ENCODE measurements around the gene AMY2A. TPM values are rescaled to one million over a fixed set of nuclear protein-coding genes. Genes with fewer than 3 reads are reported as not detected.
"Not testable (repeated sequence)": the region's sequence is repeated elsewhere in the genome, so short reads cannot be mapped to it uniquely, and the experiment has no call there.

The AMY2A gene
- total RNA-seq, result 1 to 10 TPM in 2 of 4 donors, under 1 TPM in 1, not detected in 1; 0.19 to 2.9 (median 1.6) TPM

DNA sequence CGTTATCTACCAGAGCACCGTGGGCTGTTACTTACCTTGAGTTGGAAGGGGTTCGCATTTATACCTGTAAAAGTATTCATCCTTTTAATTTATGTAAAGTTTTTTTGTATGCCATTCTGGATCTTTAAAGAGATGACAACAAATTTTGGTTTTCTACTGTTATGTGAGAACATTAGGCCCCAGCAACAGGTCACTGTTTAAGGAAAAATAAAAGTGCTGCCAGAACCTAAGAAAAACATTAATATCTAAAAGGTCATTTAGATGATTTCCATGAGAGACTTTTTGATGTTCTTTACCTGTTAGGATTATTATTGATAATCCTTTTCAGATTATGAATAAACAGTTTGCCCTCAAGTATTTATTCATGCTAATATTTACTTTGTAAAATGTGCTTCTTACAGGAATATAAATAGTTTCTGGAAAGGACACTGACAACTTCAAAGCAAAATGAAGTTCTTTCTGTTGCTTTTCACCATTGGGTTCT, at the start of gene AMY2A:
Gene AMY2A (plus strand): TSS at position 434 of the 484 bp plus-strand sequence. CDS start 14 bp downstream, at position 448.
- WGBS, 2 donors, result 88% methylated on average over 3 of the region's 3 CpGs
- intact Hi-C loops (cut with DNase I; ENCODE audit: low total_unique reads); H3K4me3 ChIP-seq (ENCODE audit: low read depth, poor library complexity, severe bottlenecking); DNase-seq (ENCODE audit: low spot score in 2 of 2): not testable (repeated sequence)

DNA sequence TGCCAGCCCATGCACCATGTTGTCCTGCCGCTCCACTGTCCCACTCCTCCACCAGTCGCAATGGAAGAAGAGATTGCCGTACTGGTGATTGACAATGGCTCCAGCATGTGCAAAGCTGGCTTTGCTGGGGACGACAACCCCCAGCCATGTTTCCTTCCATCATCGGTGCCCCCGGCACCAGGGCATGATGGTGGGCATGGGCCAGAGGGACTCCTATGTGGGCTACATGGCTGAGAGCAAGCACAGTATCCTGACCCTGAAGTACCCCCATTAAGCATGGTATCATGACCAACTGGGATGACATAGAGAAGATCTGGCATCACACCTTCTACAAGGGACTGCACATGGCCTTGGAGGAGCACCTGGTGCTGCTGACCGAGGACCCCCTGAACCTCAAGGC, 47.7 kb upstream of the AMY2A start:
- no peak for DNase-seq (ENCODE audit: low spot score in 2 of 2)
- no peak for TF ChIP-seq POLR2A (IDR thresholded peaks at IDR 0.05)
- TF ChIP-seq, protein P1, sequence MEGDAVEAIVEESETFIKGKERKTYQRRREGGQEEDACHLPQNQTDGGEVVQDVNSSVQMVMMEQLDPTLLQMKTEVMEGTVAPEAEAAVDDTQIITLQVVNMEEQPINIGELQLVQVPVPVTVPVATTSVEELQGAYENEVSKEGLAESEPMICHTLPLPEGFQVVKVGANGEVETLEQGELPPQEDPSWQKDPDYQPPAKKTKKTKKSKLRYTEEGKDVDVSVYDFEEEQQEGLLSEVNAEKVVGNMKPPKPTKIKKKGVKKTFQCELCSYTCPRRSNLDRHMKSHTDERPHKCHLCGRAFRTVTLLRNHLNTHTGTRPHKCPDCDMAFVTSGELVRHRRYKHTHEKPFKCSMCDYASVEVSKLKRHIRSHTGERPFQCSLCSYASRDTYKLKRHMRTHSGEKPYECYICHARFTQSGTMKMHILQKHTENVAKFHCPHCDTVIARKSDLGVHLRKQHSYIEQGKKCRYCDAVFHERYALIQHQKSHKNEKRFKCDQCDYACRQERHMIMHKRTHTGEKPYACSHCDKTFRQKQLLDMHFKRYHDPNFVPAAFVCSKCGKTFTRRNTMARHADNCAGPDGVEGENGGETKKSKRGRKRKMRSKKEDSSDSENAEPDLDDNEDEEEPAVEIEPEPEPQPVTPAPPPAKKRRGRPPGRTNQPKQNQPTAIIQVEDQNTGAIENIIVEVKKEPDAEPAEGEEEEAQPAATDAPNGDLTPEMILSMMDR (IDR thresholded peaks at IDR 0.05), result no peak
- WGBS, 2 donors, result 94 to 97% methylated on average over 7 of the region's 7 CpGs
- H3K4me3 ChIP-seq (ENCODE audit: low read depth, poor library complexity, severe bottlenecking), result no peak overlapping the region
- intact Hi-C loops (cut with DNase I; ENCODE audit: low total_unique reads), result no loop called here

DNA sequence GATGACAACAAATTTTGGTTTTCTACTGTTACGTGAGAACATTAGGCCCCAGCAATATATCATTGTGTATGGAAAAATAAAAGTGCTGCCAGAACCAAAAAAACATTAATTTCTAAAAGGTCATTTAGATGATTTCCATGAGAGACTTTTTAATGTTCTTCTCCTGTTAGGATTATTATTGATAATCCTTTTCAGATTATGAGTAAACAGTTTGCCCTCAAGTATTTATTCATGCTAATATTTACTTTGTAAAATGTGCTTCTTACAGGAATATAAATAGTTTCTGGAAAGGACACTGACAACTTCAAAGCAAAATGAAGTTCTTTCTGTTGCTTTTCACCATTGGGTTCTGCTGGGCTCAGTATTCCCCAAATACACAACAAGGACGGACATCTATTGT, 45.9 kb upstream of the AMY2A start, which contains the start of gene AMY2B:
Gene AMY2B (plus strand): TSS at position 301 of the 400 bp plus-strand sequence. CDS start 14 bp downstream, at position 315.
- 89 to 90% methylated on average over 2 of the region's 2 CpGs for WGBS, 2 donors
- DNase-seq (ENCODE audit: low spot score in 2 of 2); H3K4me3 ChIP-seq (ENCODE audit: low read depth, poor library complexity, severe bottlenecking); intact Hi-C loops (cut with DNase I; ENCODE audit: low total_unique reads): not testable (repeated sequence)

DNA sequence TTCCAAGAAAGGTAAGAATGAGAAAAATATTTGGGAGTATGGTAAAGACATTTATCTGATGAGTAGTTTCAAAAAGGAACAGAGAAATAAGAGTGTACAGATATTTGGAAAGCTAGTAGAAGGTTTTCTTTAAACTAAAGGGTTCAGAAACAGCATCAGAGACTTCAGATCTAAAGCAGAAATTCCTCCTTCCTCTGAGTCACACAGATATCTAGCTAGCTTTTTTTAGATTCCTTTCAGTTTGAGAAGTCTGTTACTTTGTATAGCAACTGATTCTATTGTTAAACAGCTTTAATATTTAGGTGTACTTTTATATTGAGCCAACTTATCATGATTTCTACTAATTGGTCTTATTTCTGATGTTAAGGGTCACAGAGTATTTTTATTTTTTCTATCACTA, 41.2 kb upstream of the AMY2A start:
- intact Hi-C loops (cut with DNase I; ENCODE audit: low total_unique reads), result no loop called here
- H3K4me3 ChIP-seq (ENCODE audit: low read depth, poor library complexity, severe bottlenecking), result no peak overlapping the region
- no peak for DNase-seq (ENCODE audit: low spot score in 2 of 2)
- no peak for TF ChIP-seq POLR2A (IDR thresholded peaks at IDR 0.05)
- TF ChIP-seq, protein P1 (IDR thresholded peaks at IDR 0.05), result no peak

DNA sequence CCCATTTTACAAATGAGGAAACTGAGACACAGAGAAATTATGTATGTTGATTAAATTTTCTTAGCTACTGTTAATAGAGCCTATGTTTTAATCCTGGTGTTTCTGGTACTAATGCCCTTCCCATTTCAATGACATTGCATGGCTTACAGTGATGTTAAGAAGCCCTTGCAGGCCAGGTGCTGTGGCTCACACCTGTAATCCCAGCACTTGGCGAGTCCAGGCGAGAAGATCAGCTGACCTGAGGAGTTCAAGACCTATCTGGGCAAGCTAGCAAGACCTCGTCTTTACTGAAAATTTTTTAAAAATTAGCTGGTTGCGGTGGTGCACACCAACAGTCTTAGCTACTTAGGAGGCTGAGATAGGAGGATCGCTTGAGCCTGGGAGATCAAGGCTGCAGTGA, 40.4 kb upstream of the AMY2A start:
- H3K4me3 ChIP-seq (ENCODE audit: low read depth, poor library complexity, severe bottlenecking); intact Hi-C loops (cut with DNase I; ENCODE audit: low total_unique reads); DNase-seq (ENCODE audit: low spot score in 2 of 2): not testable (repeated sequence)
- 95 to 98% methylated on average over 4 to 5 of the region's 5 CpGs for WGBS, 2 donors

DNA sequence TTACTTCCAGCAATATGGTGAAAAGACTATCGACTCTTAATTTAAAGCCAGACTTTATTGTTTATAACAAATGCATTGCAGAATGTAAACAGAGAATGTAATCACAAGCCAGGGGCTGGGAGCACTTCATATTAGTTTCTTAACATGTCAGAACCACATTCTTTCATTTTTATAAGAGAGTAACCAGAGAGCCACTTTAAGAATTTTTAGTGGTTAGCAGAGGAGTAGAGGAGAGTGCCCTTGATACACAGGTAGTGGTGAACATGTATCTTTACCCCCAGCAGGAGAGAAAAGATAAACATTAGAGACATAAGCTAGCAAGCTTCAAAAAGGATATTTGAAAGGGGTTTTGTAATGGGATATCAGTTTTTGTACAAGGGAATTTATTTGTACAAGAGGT, 34.8 kb upstream of the AMY2A start:
- H3K4me3 ChIP-seq (ENCODE audit: low read depth, poor library complexity, severe bottlenecking), result no peak overlapping the region
- WGBS, 2 donors, result 96 to 98% methylated on average over 1 of the region's 1 CpG
- intact Hi-C loops (cut with DNase I; ENCODE audit: low total_unique reads), result no loop called here
- DNase-seq (ENCODE audit: low spot score in 2 of 2), result no peak
- no peak for TF ChIP-seq POLR2A (IDR thresholded peaks at IDR 0.05)
- TF ChIP-seq, protein P1 (IDR thresholded peaks at IDR 0.05), result no peak

DNA sequence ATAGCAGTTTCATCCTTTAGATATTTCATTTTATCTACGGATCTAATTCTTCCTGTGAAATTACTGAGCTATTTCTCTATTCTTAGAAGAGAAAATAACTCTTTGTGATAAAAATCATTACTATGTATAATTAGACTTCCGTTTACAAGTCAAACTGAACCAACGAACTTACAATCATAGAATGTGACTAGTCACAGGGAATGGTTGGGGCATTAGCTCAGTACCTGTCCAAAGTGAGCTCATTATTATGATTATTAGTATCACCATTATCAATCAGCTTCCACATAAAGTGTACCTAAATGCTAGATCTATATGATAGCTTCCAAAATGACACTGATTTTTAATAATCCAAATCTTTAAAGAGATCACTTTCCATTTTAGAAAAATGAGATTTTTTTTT, 33.3 kb upstream of the AMY2A start:
- TF ChIP-seq, protein P1 (IDR thresholded peaks at IDR 0.05), result no peak
- TF ChIP-seq POLR2A (IDR thresholded peaks at IDR 0.05), result no peak
- DNase-seq (ENCODE audit: low spot score in 2 of 2), result no peak
- 81 to 83% methylated on average over 3 of the region's 3 CpGs for WGBS, 2 donors
- no peak overlapping the region for H3K4me3 ChIP-seq (ENCODE audit: low read depth, poor library complexity, severe bottlenecking)
- intact Hi-C loops (cut with DNase I; ENCODE audit: low total_unique reads), result no loop called here

Measured in lower leg skin (tissue), 4 donors.